Brain pericyte (primary cell): ENCODE data around the gene RASD2.

Experiments used
- DNase-seq: peaks from one replicate; pipeline ENCODE4 v3.0.0-alpha.2; 2012; ENCODE audit warnings: low read depth, low spot score

The RASD2 gene

DNA sequence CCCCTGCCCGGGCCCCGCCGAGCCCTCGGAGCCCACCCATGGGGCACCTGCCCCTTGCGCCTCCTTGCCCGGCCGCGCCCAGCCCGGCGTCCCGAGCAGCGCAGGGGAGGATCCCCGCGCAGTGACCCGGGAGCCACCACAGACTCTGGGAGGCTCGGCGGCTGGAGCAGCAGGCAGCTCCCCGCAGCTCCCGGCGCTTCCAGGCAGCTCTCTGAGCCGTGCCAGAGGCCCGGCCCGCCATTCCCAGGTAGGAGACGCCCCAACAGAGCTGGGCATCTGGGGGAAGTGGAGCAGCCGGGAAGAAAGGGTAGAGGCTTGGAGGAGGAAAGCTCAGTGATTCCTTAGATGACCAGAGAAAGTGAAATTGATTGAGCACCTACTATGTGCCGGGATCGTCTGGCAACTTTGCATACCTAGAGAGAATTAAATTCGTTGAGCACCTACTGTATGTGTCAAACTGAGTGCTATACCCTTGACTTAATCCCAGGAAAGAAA, 670 bp downstream of the RASD2 start:
- no peak for DNase-seq

DNA sequence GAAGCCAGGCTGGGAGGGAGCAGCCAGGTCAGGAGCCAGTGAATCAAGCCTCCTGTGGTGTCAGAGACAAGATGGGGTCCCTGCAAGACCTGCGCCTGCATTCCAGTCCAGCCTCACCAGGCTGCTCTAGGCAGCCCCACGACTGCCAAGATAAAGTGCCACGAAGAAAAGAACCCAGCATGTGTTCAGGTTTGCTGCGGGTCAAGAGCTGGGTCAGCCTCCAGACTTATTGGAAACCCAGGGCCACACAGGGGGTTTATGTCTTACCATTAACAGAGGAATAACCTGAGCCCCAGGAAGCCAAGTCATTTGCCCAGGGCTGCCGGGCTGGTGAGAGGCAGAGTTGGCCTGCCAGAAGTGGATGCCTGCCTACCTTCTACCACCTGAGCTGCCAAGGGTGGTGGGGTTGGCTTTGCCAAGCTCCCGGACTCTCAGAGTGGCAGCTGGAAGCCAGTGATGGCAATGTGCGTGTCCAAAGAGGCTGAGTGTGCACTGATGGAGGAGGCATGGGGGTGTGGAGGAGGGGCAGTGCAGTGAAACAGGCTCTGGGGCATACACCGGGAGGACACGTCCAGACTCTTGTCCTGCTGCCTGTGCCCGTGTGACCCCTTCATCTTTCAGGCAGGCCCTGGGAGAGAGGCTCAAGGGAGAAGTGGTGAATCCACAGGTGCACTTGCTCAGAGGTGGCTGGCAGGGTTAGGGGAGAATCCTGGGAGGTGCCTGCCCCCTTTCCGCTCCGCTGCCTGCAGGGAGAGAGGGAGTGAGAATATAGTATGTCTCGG, 1.7 kb downstream of the RASD2 start:
- no peak for DNase-seq

GRCh38 chr22:35542939-35543516, 2.4 kb downstream of the RASD2 start:
- no peak for DNase-seq

- DNase-seq, result no peak
Measured at GRCh38 chr22:35543702-35544101, 3.1 kb downstream of the RASD2 start.

DNA sequence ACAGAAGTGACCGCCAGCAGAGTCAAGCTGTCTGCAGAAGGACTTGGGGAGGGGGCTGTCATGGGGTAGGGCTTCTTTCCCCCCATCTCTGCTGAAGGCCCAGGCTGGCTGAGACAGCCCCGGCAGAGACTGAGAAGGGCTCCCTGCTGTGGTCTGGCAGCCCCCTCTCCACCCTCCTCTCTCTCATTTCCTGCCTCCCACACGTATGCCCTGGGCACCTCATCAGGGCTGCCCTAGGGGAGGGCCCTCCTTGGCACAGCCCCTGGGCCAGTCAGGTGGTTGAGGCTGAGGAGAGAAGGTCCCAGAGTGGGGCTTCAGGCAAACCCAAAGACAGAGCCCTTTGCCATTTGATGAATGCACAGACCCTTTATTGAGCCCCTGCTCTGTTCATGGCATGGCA, 3.6 kb downstream of the RASD2 start:
- DNase-seq, result no peak

GRCh38 chr22:35544827-35545226, 4.2 kb downstream of the RASD2 start:
- no peak for DNase-seq

DNA sequence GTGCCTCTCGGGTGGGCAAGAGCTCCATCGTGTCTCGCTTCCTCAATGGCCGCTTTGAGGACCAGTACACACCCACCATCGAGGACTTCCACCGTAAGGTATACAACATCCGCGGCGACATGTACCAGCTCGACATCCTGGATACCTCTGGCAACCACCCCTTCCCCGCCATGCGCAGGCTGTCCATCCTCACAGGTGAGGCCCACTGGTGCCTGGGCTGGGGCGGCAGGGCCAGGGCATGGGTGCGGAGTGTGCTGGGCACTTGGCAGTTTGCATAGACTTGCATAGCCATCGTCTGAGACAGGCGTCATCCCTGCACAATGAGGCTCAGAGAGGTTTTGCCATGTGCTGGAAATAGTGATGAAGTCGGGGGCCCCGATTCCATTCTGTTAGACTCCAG, 6.3 kb downstream of the RASD2 start:
- no peak for DNase-seq

GRCh38 chr22:35547987-35548721, 7.5 kb downstream of the RASD2 start:
- no peak for DNase-seq

GRCh38 chr22:35548722-35549112, 8.1 kb downstream of the RASD2 start:
- DNase-seq, result no peak

- no peak for DNase-seq
Measured at GRCh38 chr22:35549328-35549727, 8.7 kb downstream of the RASD2 start.

DNA sequence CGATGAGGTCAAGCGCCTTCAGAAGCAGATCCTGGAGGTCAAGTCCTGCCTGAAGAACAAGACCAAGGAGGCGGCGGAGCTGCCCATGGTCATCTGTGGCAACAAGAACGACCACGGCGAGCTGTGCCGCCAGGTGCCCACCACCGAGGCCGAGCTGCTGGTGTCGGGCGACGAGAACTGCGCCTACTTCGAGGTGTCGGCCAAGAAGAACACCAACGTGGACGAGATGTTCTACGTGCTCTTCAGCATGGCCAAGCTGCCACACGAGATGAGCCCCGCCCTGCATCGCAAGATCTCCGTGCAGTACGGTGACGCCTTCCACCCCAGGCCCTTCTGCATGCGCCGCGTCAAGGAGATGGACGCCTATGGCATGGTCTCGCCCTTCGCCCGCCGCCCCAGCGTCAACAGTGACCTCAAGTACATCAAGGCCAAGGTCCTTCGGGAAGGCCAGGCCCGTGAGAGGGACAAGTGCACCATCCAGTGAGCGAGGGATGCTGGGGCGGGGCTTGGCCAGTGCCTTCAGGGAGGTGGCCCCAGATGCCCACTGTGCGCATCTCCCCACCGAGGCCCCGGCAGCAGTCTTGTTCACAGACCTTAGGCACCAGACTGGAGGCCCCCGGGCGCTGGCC, 11.0 kb downstream of the RASD2 start:
- no peak for DNase-seq

GRCh38 chr22:35552196-35552842, 11.7 kb downstream of the RASD2 start:
- peak; percentile 76 for DNase-seq

GRCh38 chr22:35552846-35553245, 12.2 kb downstream of the RASD2 start:
- no peak for DNase-seq

DNA sequence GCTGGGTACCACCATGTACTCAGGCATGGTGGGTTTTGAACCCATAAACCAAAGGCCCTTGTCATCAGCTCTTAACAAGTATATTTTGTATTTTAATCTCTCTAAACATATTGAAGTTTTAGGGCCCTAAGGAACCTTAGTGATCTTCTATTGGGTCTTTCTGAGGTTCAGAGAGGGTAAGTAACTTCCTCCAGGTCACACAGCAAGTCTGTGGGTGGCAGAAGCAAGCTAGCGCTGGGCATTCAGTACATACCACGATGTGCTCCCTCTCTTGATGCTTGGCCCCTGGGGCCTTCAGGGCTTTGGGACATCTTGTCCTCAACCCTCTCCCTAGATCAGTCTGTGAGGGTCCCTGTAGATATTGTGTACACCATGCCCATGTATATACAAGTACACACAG, 12.7 kb downstream of the RASD2 start:
- DNase-seq, result no peak

- no peak for DNase-seq
Measured at GRCh38 chr22:35554297-35554845, 13.7 kb downstream of the RASD2 start.

- no peak for DNase-seq
Measured at GRCh38 chr22:35555483-35555890, 14.9 kb downstream of the RASD2 start.

GRCh38 chr22:35555946-35556547, 15.4 kb downstream of the RASD2 start:
- DNase-seq, result no peak

- DNase-seq, result no peak
Measured at GRCh38 chr22:35556666-35557065, 16.0 kb downstream of the RASD2 start.

DNA sequence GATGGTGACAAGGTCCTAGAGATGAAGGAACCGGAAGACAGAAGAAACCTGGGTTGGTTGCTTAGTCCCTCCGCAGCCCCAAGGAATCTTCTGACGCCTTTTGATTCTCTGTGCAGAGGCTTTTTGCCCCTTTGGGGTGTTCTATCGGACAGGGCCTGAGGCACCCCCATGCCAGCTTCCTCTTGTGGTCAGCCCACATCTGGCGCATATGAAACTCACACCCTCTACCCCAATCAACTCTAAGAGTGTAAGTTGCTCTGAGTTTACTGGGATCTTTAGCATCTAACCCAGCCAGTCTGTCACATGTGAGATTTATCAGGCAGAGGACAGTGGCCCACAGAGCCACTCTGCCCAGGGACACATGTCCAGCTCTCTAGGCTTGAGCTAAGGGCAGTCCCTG, 17.4 kb downstream of the RASD2 start:
- DNase-seq, result no peak

DNA sequence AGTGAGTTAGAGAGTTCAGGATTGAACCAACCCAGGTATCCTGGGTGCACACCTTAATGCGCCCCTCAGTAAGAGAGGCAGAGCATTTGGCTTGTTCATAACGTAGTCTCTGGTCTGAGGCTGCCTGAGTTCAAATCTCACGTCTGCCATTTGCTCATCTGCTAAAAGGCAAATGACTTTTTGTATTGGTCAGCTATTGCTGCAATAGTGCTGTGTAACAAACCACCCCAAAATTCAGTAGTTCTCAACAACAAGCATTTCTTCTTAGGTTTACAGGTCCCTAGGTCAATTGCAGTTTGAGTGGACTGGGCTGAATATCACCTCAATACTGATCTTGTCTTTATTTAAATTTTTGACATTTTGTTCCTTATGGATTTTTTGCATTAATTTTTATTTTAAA, 18.1 kb downstream of the RASD2 start:
- DNase-seq, result no peak
